Measurements from ENCODE around the gene MEST. TPM values are rescaled to one million over a fixed set of nuclear protein-coding genes. Genes with fewer than 3 reads are reported as not detected.
A peak's percentile ranks its signal among the peaks of the same experiment; 100 is the strongest.

The MEST gene
- total RNA-seq, 8 experiments from 2014 or later: 17.1 to 438 (median 90.2) TPM

DNA sequence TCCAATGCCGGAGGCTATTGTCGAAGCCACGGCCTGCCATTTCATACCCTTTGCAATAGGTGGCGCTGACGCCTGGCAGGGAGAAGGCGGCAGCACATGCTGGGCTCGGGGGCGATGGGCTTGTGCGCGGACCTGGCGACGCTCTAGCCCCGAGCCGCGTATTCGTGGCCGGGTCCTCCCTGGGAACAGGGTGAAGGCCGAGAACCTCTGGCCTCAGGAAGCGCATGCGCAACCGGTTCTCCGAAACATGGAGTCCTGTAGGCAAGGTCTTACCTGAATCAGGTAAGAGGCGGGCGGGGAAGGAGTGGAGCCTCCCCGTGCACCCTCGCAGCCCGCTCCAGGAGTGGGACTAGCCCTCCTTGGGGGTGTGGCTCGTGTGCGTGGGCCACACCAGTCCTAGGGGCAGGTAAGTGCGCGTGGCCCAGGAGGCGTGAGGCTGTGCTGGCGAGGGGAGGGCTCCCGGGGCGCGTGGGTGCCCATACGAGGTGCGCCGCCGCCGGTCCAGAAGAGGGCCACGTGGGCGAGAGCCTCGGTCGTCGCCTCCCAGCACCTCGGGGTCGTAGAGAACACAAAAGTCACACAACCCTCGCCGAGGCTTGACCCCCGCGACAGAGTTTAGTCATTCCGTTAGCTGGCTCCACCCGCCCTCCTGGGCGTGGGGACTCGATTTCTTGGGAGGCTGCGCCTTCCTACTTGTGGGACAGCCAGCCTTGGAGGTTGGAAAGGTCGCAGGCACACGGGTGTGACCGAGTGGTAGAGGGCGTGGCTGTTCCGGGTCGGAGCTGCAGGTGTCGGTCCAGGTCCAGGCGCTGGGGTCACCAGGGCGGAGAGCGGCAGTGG, 5.6 kb upstream of the MEST start:
- H3K4me1 ChIP-seq (replicated peaks in 1 of 2): peaks cover 8 to 28% of the 10 kb centered on the region in 2 donors
- peak in 1 of 8 experiments; percentile 8 for ATAC-seq (replicated peaks in 6 of 8)
- peak overlapping the region in 1 of 2 donors; percentile 18 for H3K27ac ChIP-seq
- in situ Hi-C loops (cut with MboI; ENCODE audit: low pct_unique_long_range_greater_than_20kb in 2 of 9, low sequenced_read_pairs in 9 of 9, unreplicated experiment in 9 of 9): loop anchor here in 2 of 9 experiments (25.0 kb wide), 2 partner anchors 199 to 274 kb away; partner anchors contain the start of genes CPA4 (in 1 of the 2), SSMEM1 (in 1 of the 2) and TMEM209 (in 1 of the 2)
- 28 to 91% (median 79%) methylated on average over 3 to 25 of the region's 67 CpGs; no CpG with 5 or more reads in 4 of the 10 experiments for WGBS, 10 experiments
- H3K4me3 ChIP-seq: peak overlapping the region in 1 of 5 donors; percentile 4

- in situ Hi-C loops (cut with MboI; ENCODE audit: low pct_unique_long_range_greater_than_20kb in 2 of 9, low sequenced_read_pairs in 9 of 9, unreplicated experiment in 9 of 9): loop anchor here in 2 of 9 experiments (25.0 kb wide), 2 partner anchors 200 to 275 kb away; partner anchors contain the start of genes CPA4 (in 1 of the 2), SSMEM1 (in 1 of the 2) and TMEM209 (in 1 of the 2)
- Histone ChIP-seq H3K4me1 (replicated peaks in 1 of 2) (peaks cover 8 to 28% of the 10 kb centered on the region in 2 donors), H3K4me3 (no peak overlapping the region), H3K27ac (peak overlapping the region in 1 of 2 donors; percentile 18)
- 75 to 83% (median 80%) methylated on average over 2 to 4 of the region's 6 CpGs; no CpG with 5 or more reads in 7 of the 10 experiments for WGBS, 10 experiments
- ATAC-seq (replicated peaks in 6 of 8): no peak
These were observed 4.9 kb upstream of the MEST start for GRCh38 chr7:130486954-130487436.

DNA sequence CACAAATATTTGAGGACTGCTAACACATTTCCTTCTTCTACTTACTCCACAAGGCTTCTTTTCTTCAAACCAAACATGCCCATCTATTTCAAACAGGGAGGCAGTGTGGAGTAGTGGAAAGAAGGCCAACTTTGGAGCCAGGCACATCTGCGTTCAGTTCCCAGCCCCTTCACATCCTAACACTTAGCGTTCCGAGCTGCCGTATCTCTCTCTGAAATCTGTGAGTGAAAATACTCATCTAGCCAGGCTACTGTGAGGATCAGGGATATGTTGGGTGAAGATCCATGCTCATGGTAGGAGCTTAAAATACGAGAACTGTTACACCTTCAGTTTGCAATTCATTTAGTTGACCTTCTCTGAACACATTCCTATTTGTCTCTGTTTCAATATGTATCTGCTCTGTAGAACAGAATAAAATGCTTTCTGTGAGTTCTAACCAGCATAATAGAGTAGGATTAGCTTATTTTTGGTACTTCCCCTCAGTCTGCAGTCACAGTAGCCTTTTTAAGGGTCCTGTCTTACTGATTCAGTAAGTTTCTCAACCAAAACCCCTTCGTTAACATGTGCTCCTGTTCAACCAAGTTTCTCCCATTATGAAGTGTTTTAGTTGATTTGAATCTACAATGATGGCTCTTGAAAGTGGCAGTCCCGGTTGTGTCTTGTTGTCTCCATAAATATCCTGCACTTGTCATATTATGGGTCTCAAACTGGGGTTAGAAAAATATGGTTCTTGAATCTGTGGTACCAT, 3.3 kb upstream of the MEST start:
- in situ Hi-C loops (cut with MboI; ENCODE audit: low pct_unique_long_range_greater_than_20kb in 2 of 9, low sequenced_read_pairs in 9 of 9, unreplicated experiment in 9 of 9): loop anchor here in 2 of 9 experiments (25.0 kb wide), 2 partner anchors 201 to 276 kb away; partner anchors contain the start of genes CPA4 (in 1 of the 2), SSMEM1 (in 1 of the 2) and TMEM209 (in 1 of the 2)
- H3K4me1 ChIP-seq (replicated peaks in 1 of 2): peaks cover 8 to 28% of the 10 kb centered on the region in 2 donors
- no peak overlapping the region for H3K27ac ChIP-seq
- WGBS, 10 experiments: 39 to 100% (median 82%) methylated on average over 1 to 6 of the region's 7 CpGs
- no peak overlapping the region for H3K4me3 ChIP-seq
- no peak for ATAC-seq (replicated peaks in 6 of 8)

GRCh38 chr7:130489140-130489983, 2.5 kb upstream of the MEST start:
- in situ Hi-C loops (cut with MboI; ENCODE audit: low pct_unique_long_range_greater_than_20kb in 2 of 9, low sequenced_read_pairs in 9 of 9, unreplicated experiment in 9 of 9): loop anchor here in 2 of 9 experiments (25.0 kb wide), 2 partner anchors 202 to 277 kb away; partner anchors contain the start of genes CPA4 (in 1 of the 2), SSMEM1 (in 1 of the 2) and TMEM209 (in 1 of the 2)
- WGBS, 10 experiments: 61 to 81% (median 79%) methylated on average over 3 to 9 of the region's 10 CpGs; no CpG with 5 or more reads in 4 of the 10 experiments
- Histone ChIP-seq H3K4me3 (peak overlapping the region in 1 of 5 donors; percentile 55), H3K27ac (peak overlapping the region in 1 of 2 donors; percentile 77), H3K4me1 (replicated peaks in 1 of 2) (peaks cover 8 to 28% of the 10 kb centered on the region in 2 donors)
- no peak for ATAC-seq (replicated peaks in 6 of 8)

DNA sequence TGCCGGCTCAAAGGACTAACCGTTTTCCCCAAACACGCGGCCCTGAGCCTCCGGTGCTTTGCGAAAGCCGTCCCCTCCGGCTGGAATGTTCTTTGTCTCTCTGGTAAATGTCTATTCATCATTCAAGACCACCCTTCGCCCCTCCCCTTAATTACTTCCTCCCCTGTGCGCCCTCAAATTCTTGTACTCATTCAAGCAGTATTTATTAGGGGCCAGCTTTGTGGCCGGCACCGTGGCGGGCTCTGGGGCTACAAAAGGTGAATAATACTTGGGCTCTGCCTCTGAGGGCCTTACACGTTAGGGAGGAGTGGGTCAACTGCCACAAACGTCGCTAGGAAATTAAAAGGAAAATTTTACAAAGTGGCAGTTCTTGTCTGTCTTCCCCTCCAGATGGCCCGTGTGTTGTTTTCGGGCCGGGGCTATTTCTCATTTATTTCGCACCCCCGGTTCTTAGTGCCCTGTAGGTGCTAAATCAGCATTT, 1.5 kb upstream of the MEST start:
- peak overlapping the region; percentile 48 to 63 (median 58) for H3K4me3 ChIP-seq
- peak overlapping the region; percentile 76 to 77 for H3K27ac ChIP-seq
- in situ Hi-C loops (cut with MboI; ENCODE audit: low pct_unique_long_range_greater_than_20kb in 2 of 9, low sequenced_read_pairs in 9 of 9, unreplicated experiment in 9 of 9): loop anchor here in 2 of 9 experiments (25.0 kb wide), 2 partner anchors 203 to 278 kb away; partner anchors contain the start of genes CPA4 (in 1 of the 2), SSMEM1 (in 1 of the 2) and TMEM209 (in 1 of the 2)

GRCh38 chr7:130490888-130491804, 739 bp upstream of the MEST start:
- in situ Hi-C loops (cut with MboI; ENCODE audit: low pct_unique_long_range_greater_than_20kb in 2 of 9, low sequenced_read_pairs in 9 of 9, unreplicated experiment in 9 of 9): loop anchor here in 2 of 9 experiments (25.0 kb wide), 2 partner anchors 204 to 279 kb away; partner anchors contain the start of genes CPA4 (in 1 of the 2), SSMEM1 (in 1 of the 2) and TMEM209 (in 1 of the 2)
- ATAC-seq (replicated peaks in 6 of 8): peak; percentile 54 to 78 (median 74)
- H3K27ac ChIP-seq: peak overlapping the region; percentile 76 to 77
- 23 to 82% (median 57%) methylated on average over 3 to 22 of the region's 62 CpGs; no CpG with 5 or more reads in 3 of the 10 experiments for WGBS, 10 experiments
- peak overlapping the region; percentile 48 to 63 (median 58) for H3K4me3 ChIP-seq
- H3K4me1 ChIP-seq (replicated peaks in 1 of 2): peaks cover 8 to 31% of the 10 kb centered on the region in 2 donors

More for the DNA sequence above, 1.5 kb upstream of the MEST start:
- ATAC-seq (replicated peaks in 6 of 8): peak in 3 of 8 experiments; percentile 18 to 21 (median 18)
- peaks cover 8 to 30% of the 10 kb centered on the region in 2 donors for H3K4me1 ChIP-seq (replicated peaks in 1 of 2)
- WGBS, 10 experiments: 25 to 98% (median 60%) methylated on average over 3 to 19 of the region's 21 CpGs; no CpG with 5 or more reads in 2 of the 10 experiments

GRCh38 chr7:130492523-130493274, 814 bp downstream of the MEST start:
- Histone ChIP-seq H3K27ac (peak overlapping the region; percentile 76 to 77), H3K4me3 (peak overlapping the region; percentile 48 to 63 (median 58)), H3K4me1 (replicated peaks in 1 of 2) (peaks cover 8 to 20% of the 10 kb centered on the region in 2 donors)
- in situ Hi-C loops (cut with MboI; ENCODE audit: low pct_unique_long_range_greater_than_20kb in 2 of 9, low sequenced_read_pairs in 9 of 9, unreplicated experiment in 9 of 9): loop anchor here in 2 of 9 experiments (25.0 kb wide), 2 partner anchors 205 to 280 kb away; partner anchors contain the start of genes CPA4 (in 1 of the 2), SSMEM1 (in 1 of the 2) and TMEM209 (in 1 of the 2)
- 34 to 72% (median 56%) methylated on average over 5 to 23 of the region's 50 CpGs; no CpG with 5 or more reads in 2 of the 10 experiments for WGBS, 10 experiments
- ATAC-seq (replicated peaks in 6 of 8): no peak

- Histone ChIP-seq H3K4me3 (peak overlapping the region; percentile 48 to 63 (median 58)), H3K27ac (peak overlapping the region in 1 of 2 donors; percentile 36), H3K4me1 (replicated peaks in 1 of 2) (peaks cover 8 to 20% of the 10 kb centered on the region in 2 donors)
- in situ Hi-C loops (cut with MboI; ENCODE audit: low pct_unique_long_range_greater_than_20kb in 2 of 9, low sequenced_read_pairs in 9 of 9, unreplicated experiment in 9 of 9): loop anchor here in 2 of 9 experiments (25.0 kb wide), 2 partner anchors 206 to 281 kb away; partner anchors contain the start of genes CPA4 (in 1 of the 2), SSMEM1 (in 1 of the 2) and TMEM209 (in 1 of the 2)
- 20 to 70% (median 59%) methylated on average over 1 to 11 of the region's 13 CpGs for WGBS, 10 experiments
- no peak for ATAC-seq (replicated peaks in 6 of 8)
These were observed 1.5 kb downstream of the MEST start for GRCh38 chr7:130493275-130493873.

GRCh38 chr7:130494431-130494858, 2.6 kb downstream of the MEST start:
- peak overlapping the region; percentile 48 to 63 (median 58) for H3K4me3 ChIP-seq
- in situ Hi-C loops (cut with MboI; ENCODE audit: low pct_unique_long_range_greater_than_20kb in 2 of 9, low sequenced_read_pairs in 9 of 9, unreplicated experiment in 9 of 9): loop anchor here in 2 of 9 experiments (25.0 kb wide), 2 partner anchors 207 to 282 kb away; partner anchors contain the start of genes CPA4 (in 1 of the 2), SSMEM1 (in 1 of the 2) and TMEM209 (in 1 of the 2)
- peaks cover 3 to 14% of the 10 kb centered on the region in 2 donors for H3K4me1 ChIP-seq (replicated peaks in 1 of 2)
- 14 to 100% (median 80%) methylated on average over 1 of the region's 2 CpGs; no CpG with 5 or more reads in 3 of the 10 experiments for WGBS, 10 experiments
- no peak for ATAC-seq (replicated peaks in 6 of 8)
- H3K27ac ChIP-seq: no peak overlapping the region
